ENCODE data around the gene GRIN3B. TPM values are rescaled to one million over a fixed set of nuclear protein-coding genes. Genes with fewer than 3 reads are reported as not detected.

Gene GRIN3B
- total and polyA plus RNA-seq, 10 of the 15 experiments (the other 5 are each of a cell fraction or from before 2014, with no cell fraction given) = 0.15 TPM; not detected in 9

- 17% methylated on average over 24 of the region's 33 CpGs for WGBS (ENCODE audit: insufficient coverage, insufficient replicate concordance, low lambda C conversion rate, missing lambda C conversion rate)
- TF ChIP-seq CHD2 (IDR thresholded peaks at IDR 0.05; ENCODE audit: borderline replicate concordance, low read depth, low read length) = no peak
- TF ChIP-seq EED (IDR thresholded peaks at IDR 0.05; ENCODE audit: low read depth) = 0 out of 2 replicates have a peak, but pooled peaks have one; percentile 4
- FAIRE-seq = no peak
- no peak for ATAC-seq
- no peak for DNase-seq (ENCODE audit: low read depth, low spot score)
- intact Hi-C loops (cut with micrococcal nuclease; ENCODE audit: unreplicated experiment) = no loop called here
- peak overlapping the region; percentile 71; the same call in 1 of the 2 replicates for H3K4me3 ChIP-seq
- H3K27ac ChIP-seq (ENCODE audit: control insufficient read depth, insufficient read depth) = peak overlapping the region; percentile 95
- H3K27me3 ChIP-seq (replicated peaks in 1 of 2; ENCODE audit: control insufficient read depth in 2 of 2, insufficient read depth in 2 of 2, low read length in 1 of 2) = no peaks in the 10 kb centered on the region
- in situ Hi-C loops (cut with MboI) = no loop called here
- H3K4me2 ChIP-seq (ENCODE audit: control insufficient read depth, insufficient read depth) = peak overlapping the region; percentile 98
- SMC1A ChIA-PET (ENCODE audit: uncharacterized antibody, unreplicated experiment) = no interaction called here
- H4K20me1 ChIP-seq (ENCODE audit: control insufficient read depth, insufficient read depth) = no peaks in the 10 kb centered on the region
- peaks cover 0 to 5% of the 10 kb centered on the region in 2 experiments; a peak in 3 of 4 replicates for H3K36me3 ChIP-seq (ENCODE audit: control insufficient read depth in 2 of 2, insufficient read depth in 2 of 2, low read length in 1 of 2)
- POLR2A ChIA-PET = interaction anchor here (0.6 kb wide), 1 partner anchor 12 kb away, joined by 4 read pairs; no protein-coding TSS in a partner anchor
- CTCF ChIA-PET = interaction anchor here (1.0 kb wide), 1 partner anchor 15 kb away, joined by 3 read pairs; no protein-coding TSS in a partner anchor
- H3K4me1 ChIP-seq (ENCODE audit: control insufficient read depth, insufficient read depth, low read length) = peaks cover 65% of the 10 kb centered on the region
- H3K9me3 ChIP-seq (replicated peaks; ENCODE audit: control insufficient read depth, insufficient read depth, low read length) = no peaks in the 10 kb centered on the region
- H2AFZ ChIP-seq (ENCODE audit: control insufficient read depth, low read depth, low read length) = no peak overlapping the region
- peaks cover 56% of the 10 kb centered on the region for H3K79me2 ChIP-seq (ENCODE audit: control insufficient read depth, insufficient read depth, low read length)
- no TSS peak for BruUV-seq (replicated peaks)
- RAD21 ChIA-PET (ENCODE audit: unreplicated experiment) = interaction anchor here (0.8 to 4.8 kb wide), 2 partner anchors 30 to 190 kb away, joined by 3 to 20 read pairs; no protein-coding TSS in a partner anchor
- peak overlapping the region; percentile 37; the same call in 1 of the 2 replicates for H3K9ac ChIP-seq (ENCODE audit: control insufficient read depth, insufficient read depth, low read length)
Observed at GRCh38 chr19:953445-954271, 46.6 kb upstream of the GRIN3B start.

GRCh38 chr19:954272-954671 lies 45.9 kb upstream of the GRIN3B start:
- Histone ChIP-seq H3K27ac (ENCODE audit: control insufficient read depth, insufficient read depth) (peak overlapping the region; percentile 95), H3K4me1 (ENCODE audit: control insufficient read depth, insufficient read depth, low read length) (peaks cover 59% of the 10 kb centered on the region), H3K27me3 (replicated peaks in 1 of 2; ENCODE audit: control insufficient read depth in 2 of 2, insufficient read depth in 2 of 2, low read length in 1 of 2) (no peaks in the 10 kb centered on the region), H3K79me2 (ENCODE audit: control insufficient read depth, insufficient read depth, low read length) (peaks cover 51% of the 10 kb centered on the region), H3K36me3 (ENCODE audit: control insufficient read depth in 2 of 2, insufficient read depth in 2 of 2, low read length in 1 of 2) (peaks cover 0 to 7% of the 10 kb centered on the region in 2 experiments; a peak in 3 of 4 replicates), H2AFZ (ENCODE audit: control insufficient read depth, low read depth, low read length) (no peak overlapping the region), H4K20me1 (ENCODE audit: control insufficient read depth, insufficient read depth) (peaks cover under 1% of the 10 kb centered on the region; the same call in 1 of the 2 replicates), H3K4me3 (peak overlapping the region; percentile 71; the same call in 1 of the 2 replicates), H3K9me3 (replicated peaks; ENCODE audit: control insufficient read depth, insufficient read depth, low read length) (no peaks in the 10 kb centered on the region), H3K9ac (ENCODE audit: control insufficient read depth, insufficient read depth, low read length) (peak overlapping the region; percentile 61; the same call in 1 of the 2 replicates), H3K4me2 (ENCODE audit: control insufficient read depth, insufficient read depth) (peak overlapping the region; percentile 98)
- SMC1A ChIA-PET (ENCODE audit: uncharacterized antibody, unreplicated experiment) = interaction anchor here (1.5 kb wide), 1 partner anchor 30 kb away, joined by 5 read pairs; the partner anchor contains the start of gene WDR18
- DNase-seq (ENCODE audit: low read depth, low spot score) = no peak
- FAIRE-seq = no peak
- 19% methylated on average over 14 of the region's 14 CpGs for WGBS (ENCODE audit: insufficient coverage, insufficient replicate concordance, low lambda C conversion rate, missing lambda C conversion rate)
- no peak; the same call in 2 of the 3 replicates for ATAC-seq
- RAD21 ChIA-PET (ENCODE audit: unreplicated experiment) = interaction anchor here (0.8 to 4.8 kb wide), 4 partner anchors 25 to 191 kb away, joined by 3 to 20 read pairs (median 4); partner anchors contain the start of gene WDR18
- POLR2A ChIA-PET = interaction anchor here (1.1 kb wide), 1 partner anchor 30 kb away, joined by 7 read pairs; the partner anchor contains the start of gene WDR18
- BruUV-seq (replicated peaks) = TSS peak; percentile 77
- in situ Hi-C loops (cut with MboI) = no loop called here
- intact Hi-C loops (cut with micrococcal nuclease; ENCODE audit: unreplicated experiment) = no loop called here
- TF ChIP-seq HDAC6 (IDR thresholded peaks at IDR 0.05; ENCODE audit: unreplicated experiment) (no peak), GATAD2B (conservative IDR thresholded peaks at IDR 0.05; ENCODE audit: low read depth) (peak; percentile 13; the same call in 1 of the 2 replicates), HDGF (IDR thresholded peaks at IDR 0.05) (0 out of 2 replicates have a peak, but pooled peaks have one; percentile 7)
- CTCF ChIA-PET = interaction anchor here (0.6 to 2.3 kb wide), 4 partner anchors 27 to 380 kb away, joined by 4 to 9 read pairs (median 7); partner anchors contain the start of gene WDR18

Measured in GM12878 (cell line).